HG03060 (cell line): ENCODE data around the gene UMOD.

Experiments used
- ATAC-seq: cut with Tn5 transposase; IDR thresholded peaks from one replicate; pipeline ENCODE4 v1.9.1; 2021; ENCODE audit warnings: low read depth, moderate number of reproducible peaks; ENCODE audit not compliant: unreplicated experiment

Gene UMOD

DNA sequence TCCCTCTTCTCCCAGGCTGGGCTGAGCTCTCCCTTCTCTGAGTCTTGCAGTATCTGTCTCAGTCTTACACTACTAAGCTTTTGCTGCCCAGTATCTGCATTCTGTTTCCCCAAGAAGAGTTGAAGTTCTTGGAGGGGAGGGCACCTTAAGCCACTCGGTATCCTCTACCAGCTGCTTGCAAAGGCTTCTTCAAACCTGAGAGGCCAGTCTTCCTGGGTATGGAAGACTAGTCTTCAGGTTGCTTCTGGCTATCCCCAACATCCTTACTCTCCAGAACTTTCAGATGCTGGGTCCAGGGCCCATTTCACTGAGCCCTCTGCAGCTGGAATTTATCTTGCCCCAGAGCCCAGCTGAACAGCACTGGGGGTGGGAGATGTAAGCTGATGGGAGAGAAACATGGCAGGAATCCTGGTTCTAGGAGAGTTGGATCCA lies 45.3 kb downstream of the UMOD start:
- no peak for ATAC-seq

DNA sequence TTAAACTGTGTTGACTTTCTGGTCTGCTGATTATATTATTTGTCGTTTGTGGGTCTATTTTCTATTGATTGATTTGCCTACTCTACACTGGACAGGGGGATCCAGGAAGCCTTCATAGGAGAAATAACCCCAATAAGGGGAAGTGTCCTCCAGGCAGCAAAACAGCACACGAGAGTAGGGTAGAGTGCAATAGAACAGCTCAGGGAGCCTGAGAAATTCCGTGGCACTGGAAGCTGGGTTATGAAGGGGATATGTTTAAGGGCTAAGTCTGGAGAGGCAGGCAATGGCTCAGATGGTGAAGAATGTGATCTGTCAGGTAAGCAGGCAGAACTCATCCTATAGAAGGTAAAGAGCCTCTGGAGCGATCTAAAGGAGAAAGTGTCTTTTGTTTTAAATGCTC lies 46.1 kb downstream of the UMOD start:
- no peak for ATAC-seq

DNA sequence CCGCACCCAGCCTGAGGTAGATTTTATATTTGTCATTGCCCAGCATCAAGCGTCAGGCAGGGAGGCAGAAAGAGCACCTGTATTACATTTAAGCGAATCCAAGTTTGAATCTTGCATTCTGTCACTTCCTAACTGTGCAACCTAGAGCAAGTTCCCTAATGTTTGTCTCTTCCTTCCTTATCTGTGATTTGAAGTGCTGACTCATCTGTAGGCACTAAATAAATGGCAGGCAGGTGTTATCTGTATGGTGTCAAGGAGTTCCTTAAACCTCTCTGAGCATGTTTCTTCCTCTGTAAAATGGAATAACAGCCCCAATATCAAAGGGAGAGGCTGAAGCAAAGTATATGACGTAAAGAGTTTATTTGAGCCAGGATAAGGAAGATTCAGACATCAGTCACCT lies 49.5 kb downstream of the UMOD start:
- no peak for ATAC-seq

DNA sequence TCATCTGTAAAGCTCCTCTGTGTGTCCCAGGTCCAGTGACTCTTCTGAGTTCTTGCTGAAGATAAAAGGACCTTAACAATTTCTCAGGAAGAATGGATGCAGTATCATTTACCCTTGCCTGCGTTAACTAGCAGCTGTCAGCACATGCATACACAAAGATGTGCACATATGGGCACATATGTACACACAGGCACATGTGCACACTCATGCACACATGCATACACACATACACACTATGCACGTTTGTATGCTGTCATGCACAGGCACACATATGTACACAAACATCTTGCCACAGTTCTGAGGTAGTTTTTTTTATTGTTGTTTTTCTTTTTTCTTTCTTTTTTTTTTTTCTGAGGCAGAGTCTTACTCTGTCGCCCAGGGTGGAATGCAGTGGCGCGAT lies 50.1 kb downstream of the UMOD start:
- ATAC-seq, result no peak

DNA sequence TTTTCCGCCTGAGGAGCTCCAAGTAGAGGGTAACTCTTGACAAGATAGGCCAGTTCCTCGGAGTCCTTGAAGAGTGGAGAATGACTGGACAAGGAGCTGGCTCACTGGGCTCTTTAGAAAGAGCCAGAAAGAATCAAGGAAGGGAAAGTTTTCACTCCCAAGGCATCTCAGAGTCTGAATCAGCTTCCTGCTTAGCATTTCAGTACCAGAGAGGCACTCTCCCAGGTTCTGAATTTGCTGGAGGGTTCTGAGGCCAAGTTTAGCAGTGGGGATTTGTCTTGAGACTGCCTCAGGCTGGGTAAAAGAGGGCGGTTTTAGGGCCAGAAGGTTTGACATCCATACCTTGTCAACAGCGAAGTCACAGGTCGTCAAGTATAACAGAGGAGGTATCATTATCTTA lies 50.7 kb downstream of the UMOD start:
- no peak for ATAC-seq

DNA sequence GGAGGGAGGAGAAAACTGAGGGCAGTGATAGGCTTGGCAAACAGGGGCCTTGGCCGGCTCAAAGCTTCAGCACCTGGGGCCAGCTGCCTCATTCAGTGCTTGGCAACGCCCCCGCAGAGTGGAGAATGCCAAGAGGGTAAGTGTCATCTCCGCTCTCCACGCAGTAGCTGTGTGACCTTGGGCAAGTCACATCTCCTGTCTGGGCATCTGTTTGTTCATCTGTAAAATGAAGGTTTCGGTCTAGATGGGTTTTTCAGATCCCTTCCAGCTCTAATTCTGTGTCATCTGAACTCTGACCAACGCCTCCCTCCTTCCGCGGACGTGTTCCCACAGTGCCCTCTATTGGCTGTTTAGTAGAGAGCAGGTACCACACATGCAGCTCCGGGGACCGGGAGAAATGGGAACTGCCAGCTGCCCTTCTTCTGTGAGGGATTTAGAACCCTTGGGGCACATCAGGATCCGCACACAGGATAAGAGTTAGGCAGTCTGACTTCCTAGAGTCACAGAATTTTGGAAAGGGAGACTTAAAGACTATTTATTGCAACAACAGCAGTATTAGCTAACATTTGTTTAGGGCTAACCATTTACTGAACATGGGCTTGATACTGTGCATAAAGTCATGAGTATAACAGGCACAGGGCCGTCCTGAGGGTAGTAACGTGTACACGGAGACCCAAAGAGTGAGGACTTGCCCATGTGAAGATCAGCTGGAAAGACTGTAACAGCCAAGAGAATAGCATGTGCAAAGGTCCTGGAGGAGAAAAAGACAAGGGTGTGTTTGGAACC lies 52.0 kb downstream of the UMOD start:
- no peak for ATAC-seq

DNA sequence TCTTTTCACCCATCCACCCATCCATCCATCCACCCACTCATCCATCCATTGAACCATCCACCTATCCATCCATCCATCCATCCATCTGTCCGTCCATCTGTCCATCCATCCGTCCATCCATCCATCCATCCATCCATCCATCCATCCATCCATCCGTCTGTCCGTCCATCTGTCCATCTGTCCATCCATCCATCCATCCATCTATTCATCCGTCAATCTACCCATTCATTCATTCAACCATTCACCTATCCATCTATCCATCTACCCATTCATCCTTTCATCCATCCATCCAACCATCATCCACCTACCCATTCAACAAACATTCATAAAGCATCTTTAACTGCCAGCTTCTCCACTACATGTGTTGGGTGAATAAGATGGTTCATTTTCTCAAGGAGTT lies 54.1 kb downstream of the UMOD start:
- no peak for ATAC-seq

DNA sequence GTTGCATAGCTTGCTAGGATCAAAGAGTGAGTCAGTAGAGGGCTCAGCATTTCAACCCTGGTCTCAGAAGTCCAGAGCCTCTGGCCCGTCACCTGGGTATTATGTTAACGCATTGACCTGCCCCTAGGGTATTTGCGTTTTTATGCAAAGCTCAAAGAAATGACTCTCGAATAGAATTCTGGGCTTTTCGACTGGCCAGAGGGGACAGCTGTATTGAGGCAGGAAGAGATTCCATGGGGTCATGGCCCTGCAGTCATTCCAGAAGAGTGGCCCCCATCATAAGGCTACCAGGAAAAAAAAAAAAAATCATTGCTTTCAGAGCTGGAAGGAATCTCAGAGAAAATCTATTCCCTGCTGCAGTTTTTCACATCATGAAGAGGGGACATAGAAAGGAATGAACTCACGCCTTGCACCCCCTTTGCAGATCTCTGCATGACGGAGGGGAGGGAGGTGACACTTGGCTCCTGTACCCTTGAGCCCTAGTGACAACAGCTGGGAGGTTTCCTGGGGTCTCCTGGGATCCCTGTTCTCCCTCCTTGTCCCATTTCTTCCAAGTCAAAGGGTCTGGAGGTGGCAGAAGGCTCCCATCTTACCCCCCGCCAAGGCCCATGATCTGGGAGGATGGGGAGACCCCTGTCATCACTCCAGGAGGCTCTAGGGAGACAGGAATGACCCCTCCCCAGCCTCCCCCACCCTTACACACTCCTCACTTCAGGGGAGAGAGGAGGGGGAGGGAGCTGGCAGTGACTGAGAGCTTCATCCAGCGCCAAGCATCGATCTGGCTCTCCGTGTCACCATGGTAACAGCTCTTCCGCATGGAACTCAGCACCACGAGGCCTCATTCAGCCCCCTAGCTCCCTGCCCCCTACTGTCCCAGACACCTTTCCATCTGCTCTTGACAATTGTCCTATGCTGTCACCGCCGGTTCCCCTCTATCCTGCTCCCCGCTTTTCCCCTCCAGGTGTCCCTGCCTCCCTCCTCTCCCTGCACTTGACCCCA lies 61.0 kb downstream of the UMOD start:
- no peak for ATAC-seq

DNA sequence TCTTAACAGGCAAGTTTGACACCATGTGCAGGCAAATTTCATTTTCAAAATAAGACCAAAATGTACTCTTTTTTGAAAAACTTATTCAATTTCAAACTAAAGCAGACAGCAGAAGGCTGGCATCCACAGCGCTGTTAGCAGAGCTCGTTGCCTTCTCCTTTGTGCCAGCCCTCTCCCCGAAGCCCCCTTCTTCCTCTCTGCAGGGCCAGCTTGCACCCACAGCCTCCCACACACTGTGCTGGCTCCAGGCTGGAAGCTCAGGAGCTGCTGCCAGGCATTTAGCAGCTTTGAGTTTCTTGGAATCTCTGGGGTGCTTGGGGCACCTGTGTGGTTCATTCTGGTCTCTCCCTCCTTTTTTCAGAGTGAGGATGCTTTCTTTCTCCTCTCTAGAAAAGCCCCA lies 62.9 kb downstream of the UMOD start:
- ATAC-seq, result no peak

DNA sequence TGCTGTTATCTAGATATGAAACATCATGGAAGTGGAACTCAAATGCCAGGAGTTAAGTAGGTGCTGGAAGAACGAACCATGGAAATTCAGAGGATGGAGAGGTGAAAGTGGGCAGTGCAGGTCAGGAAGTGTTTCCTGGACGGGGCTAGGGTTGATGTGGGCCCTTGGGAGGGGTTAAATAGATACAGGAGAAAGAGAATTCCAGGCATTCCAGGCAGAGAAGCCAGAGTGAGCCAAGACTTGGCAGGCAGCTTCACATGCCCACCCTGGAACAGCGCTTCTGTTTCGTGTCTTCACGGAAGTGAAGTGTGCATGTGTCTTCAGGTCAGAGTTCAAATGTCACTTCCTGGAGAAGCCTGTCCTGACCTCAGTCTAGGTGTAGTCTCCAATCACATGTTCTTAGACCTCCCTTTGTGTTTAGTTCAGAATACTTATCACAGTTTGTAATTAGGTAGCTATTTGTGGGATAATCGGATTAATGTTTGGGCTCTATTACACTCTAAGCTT lies 66.5 kb downstream of the UMOD start:
- no peak for ATAC-seq
